Umbilical cord (tissue), 2 donors: Measurements from ENCODE around the gene MRAP2. TPM values are rescaled to one million over a fixed set of nuclear protein-coding genes. Genes with fewer than 3 reads are reported as not detected.
"Not testable (repeated sequence)": the region's sequence is repeated elsewhere in the genome, so short reads cannot be mapped to it uniquely, and the experiment has no call there.

Source experiments
- DNase-seq: peaks from one replicate; pipeline ENCODE4 v3.0.0-alpha.2; 2015; ENCODE audit warnings: low spot score
- total RNA-seq: library from RNA; depleted of rRNA; stranded (reverse); fragments of >200 nt; gene quantifications from one replicate; pipeline ENCODE4 v1.2.3, GENCODE V29; 2014; ENCODE audit warnings: low replicate concordance; ENCODE audit not compliant: insufficient read depth

Gene MRAP2
- total RNA-seq, 1 donor from 2014 or later = 4.1 TPM

DNA sequence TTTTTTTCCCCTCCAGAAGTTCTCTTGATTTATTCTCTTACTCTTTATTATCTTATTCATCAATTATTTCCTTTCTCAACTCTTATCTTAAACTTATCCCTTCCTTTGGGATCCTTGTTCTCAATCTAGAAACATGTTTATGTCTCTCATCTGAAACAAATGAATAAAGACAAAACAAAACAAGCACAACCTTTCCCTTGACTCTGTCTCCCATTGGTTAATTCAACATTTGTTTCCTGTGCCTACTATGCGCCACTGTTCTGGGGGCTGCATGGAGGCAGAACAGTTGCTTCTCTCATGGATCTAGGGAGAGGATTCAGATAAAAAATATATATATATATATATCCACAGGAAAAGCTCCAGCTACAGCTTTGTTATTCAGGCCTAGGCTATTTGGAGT, 5.2 kb upstream of the MRAP2 start:
- no peak for DNase-seq

DNA sequence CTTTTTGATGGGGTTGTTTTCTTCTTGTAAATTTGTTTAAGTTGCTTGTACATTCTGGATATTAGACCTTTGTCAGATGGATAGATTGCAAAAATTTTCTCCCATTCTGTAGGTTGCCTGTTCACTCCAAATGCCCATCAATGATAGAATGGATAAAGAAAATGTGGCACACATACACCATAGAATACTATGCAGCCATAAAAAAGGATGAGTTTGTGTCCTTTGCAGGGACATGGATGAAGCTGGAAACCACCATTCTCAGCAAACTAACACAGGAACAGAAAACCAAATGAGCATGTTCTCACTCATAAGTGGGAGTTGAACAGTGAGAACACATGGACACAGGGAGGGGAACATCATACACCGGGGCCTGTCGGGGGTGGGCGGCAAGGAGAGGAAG, 1.6 kb upstream of the MRAP2 start:
- DNase-seq = not testable (repeated sequence)

DNA sequence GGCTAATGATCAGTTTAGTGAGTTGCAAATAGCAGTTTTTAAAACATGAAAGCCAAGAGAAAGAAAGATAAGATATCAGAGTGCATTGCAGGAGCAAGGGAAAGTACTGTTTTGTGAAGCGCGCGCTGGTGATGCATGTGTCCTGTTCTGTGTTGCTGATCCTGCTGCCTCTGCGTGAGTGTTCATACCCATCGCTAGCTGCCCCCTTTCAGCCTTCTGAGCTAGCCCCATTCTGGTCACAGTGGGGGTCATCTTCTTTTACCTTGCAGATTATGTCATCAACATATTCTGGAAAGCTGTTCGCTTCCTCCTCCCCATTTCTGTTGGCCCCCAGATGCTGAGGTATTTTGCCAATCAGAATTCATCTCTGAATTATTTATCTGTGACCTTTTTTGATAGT, 1.9 kb downstream of the MRAP2 start:
- no peak for DNase-seq

DNA sequence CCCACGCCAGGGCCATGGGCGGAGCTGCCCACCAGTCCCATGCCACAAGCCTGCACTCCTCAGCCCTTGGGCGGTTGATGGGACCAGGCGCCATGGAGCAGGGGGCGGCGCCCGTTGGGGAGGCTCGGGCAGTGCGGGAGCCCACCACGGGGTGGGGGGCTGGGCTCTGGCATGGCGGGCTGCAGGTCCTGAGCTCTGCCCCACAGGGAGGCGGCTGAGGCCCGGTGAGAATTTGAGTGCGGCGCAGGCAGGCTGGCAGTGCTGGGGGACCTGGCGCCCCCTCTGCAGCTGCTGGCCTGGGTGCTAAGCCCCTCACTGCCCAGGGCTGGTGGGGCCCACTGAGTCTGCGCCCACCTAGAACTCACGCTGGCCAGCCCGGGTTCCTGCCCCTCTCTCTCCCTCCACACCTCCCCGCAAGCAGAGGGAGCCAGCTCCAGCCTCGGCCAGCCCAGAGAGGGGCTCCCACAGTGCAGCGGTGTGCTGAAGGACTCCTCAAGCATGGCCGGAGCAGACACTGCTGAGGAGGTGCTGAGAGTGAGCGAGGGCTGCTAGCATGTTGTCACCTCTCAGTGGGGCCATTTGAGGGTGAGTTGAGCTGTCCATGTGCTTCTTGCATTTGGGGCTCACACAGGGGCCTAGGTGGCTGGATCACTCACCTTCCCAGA, 4.0 kb downstream of the MRAP2 start:
- no peak for DNase-seq

DNA sequence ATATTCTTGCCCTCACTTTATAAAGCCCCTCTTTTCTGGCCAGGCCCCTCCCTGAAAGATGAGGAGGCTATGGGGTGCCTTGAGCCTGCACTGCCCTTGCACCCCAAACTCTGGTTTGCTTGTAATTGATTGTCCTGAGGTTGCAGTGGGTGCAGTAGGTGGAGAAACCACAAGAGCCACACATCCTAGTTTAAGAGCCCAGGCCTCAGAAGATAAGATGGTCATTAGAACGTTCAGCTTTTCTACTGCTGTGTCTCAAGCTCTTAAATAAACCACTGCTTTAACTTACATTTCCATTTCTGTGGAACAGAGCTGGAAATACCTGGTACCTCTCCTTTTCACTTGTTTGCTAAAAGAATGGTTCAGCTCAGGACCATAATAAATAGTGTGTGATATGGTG, 9.0 kb downstream of the MRAP2 start:
- DNase-seq = no peak

DNA sequence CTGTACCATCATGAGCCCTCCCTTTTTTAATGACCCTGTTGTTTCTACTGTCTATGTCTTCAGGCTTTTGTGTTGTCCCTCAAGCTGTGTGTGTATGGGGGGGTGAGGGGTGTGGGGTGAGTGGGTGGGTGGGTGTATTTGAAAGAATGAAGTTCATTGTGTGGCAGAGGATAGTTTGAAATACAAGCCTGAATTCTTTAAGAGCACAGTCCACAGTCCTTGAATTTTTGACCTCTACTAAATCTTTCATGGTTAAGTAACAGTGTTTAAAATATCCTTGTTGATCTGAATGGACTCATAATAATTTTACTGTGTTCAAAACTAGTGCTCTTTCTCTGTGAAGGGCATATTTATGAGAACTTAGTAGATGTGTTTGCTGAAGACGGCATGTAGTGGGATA, 10.0 kb downstream of the MRAP2 start:
- DNase-seq = no peak

DNA sequence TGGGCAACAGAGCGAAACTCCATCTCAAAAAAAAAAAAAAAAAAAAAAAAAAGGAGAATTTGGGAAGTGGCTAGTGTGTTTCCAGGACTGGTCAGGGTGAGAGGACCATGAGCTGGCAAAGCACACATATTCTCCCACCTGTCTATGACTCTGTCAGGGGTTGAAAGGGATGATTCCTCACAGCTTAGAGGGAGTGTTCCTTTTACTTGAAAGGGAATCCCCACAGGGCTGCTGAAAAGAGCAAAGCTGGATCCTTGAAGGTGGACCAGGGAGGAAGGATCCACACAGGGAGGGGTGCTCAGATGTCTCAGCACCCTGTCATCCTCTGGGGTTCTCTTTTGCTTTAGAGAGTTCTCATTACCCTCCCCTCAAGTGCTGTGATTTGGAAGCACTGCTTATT, 13.2 kb downstream of the MRAP2 start:
- no peak for DNase-seq

DNA sequence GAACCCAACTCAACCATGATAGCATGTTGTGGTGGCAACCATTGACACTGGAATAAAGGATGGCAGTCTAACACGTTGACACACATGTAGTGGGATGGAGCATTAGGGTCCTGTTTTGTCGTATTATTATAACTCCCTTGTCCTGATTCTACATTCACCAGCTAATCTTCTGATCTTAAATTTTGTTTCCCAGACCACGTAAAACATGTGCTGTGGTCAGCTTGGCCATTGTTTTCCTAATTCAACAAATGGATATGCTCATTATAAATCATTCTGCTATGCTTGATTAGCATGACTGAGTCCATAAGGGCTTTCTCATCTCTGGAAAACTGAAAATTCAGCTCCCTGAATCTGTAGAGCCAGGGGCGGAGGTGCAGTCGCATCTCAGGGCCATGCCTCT, 15.0 kb downstream of the MRAP2 start:
- DNase-seq = no peak

DNA sequence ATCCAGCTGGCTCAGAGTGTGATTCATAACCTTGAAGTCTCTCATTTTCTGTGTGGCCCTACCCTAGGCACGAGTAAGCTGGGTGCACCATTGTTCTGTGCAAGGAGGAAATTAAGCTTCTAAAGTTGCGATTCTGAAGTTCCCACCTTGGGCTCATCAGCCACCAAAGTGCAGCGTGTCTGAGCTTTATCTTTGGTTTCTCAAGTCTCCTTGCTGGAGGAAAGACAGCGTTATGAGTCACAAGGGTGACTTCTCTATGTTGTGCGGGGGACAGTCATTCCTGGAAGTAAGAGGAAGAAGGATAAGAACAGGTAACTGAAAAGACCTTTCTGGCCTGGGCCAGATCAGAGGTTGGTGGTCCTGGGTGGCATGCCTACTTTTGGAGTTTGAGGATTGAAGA, 16.8 kb downstream of the MRAP2 start:
- no peak for DNase-seq

DNA sequence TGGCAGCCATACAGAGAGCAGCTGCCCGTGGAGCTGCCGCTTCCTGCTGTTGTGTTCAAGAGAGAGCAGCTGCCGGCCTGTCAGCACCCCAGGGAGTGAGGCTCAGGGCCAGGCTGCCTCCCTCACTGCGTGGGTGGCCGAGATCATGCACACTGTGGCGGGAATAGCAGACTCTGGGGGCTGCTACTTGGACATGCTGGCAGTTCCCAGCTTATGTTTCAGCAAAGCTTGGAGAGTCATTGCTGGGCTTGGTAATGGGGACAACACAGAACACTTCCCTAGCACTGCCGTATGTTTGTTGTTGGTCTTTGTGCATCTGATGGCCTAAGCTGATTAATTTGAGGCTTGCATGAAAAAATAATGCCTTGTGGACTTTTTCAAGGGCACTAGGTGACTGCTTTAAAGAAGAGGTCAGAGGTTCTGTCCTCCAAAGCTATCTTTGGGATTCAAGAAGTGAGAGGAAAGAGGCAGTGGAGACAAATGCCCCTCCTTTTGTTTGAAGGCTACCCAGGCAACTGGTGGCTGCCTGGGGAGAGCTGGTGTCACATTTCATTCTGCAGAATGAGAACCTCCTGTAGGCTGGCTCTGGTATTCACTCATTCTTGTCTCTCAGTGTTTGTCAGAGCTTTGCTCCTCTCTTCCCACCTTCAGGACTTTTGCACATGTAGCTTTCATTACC, 18.8 kb downstream of the MRAP2 start:
- peak; percentile 49 for DNase-seq

DNA sequence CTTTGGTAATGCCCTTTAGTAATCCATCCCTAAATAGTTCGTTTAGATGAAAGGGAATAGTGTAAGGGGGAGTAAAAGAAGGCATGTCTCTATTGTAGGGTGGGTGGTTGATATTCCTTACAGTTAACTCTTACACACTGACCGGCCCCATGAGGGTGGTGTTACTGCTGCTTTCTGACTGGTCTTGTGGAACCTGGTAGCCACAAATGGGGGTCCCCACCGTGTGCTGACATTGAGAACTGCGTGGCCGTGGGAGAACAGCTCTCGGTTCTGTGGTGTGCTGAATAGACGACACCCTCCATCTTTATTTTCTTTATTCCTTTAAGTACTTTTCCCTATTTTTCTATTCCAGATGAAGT, 19.3 kb downstream of the MRAP2 start:
- no peak for DNase-seq

DNA sequence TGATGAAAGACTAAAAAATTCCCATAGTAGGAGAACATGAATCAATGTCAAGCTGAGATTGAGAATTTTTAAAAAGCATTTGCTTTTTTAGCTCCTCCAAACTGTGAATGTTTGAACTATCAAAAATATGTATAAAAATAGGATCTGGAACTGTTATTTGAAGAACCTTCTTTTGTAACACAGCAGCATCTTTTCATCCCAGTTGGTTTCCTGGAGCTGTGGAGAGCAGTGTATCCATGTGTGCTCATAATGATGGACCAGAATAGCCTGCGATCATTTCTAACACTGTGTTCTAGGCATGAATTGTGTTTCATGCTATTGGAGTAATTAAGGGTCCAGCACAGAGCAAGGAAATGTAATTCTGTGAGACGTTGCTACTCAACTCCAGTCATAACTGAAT, 22.1 kb downstream of the MRAP2 start:
- no peak for DNase-seq

DNA sequence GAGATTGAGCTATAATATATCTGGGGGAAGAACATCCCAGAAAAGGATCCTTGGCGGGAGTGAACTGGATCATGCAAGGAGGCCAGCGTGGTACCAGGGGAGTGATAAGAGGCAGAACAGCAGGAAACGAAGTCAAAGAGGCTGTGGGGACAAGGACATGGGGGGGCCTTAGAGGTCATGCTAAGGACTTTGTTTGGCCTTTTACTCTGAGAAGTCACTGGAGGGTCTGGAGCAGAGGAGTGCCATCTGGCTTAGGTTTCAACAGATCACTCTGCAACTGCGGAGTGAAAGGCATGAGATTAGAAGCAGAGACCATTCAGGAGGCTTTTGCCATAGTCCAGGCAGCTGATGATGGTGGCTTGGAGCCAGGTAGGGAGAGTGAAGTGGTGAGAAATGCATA, 24.3 kb downstream of the MRAP2 start:
- no peak for DNase-seq

DNA sequence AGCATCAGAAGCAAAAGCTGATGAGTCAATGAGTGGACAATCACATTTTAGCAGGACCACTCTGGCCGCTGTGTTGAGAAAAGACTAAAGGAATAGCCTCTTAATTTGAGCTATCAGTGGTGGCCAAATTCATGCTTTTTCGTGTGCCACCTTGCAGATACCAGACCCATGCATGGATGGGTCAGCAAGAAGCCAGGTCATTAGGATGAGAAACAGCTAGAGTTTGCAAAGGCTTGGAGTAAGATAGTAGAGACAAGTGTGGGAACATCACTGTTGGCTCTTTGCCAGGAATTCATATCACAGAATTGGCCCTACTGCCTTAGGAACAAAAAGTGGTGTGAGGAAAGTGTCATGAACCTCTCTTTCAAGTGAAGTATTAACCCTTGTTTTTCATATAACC, 25.5 kb downstream of the MRAP2 start:
- no peak for DNase-seq

DNA sequence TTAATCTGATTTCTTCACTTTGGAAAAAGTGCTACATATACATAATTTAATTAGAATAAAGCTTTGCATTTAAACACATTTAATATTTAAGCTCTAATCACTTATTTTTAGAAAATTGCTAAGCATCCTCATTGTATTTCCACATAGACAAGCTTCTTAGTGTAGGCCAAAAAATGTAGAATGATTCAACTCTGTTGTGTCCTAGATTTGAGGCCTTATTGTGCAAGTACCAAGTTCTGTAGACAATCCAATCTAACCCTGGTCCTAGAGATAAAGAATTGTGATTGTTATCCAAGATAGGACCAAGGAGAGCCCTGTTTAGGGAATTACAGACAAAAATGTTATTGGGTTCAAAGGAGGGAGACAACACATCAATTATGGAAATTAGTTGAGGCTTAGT, 27.6 kb downstream of the MRAP2 start:
- no peak for DNase-seq

DNA sequence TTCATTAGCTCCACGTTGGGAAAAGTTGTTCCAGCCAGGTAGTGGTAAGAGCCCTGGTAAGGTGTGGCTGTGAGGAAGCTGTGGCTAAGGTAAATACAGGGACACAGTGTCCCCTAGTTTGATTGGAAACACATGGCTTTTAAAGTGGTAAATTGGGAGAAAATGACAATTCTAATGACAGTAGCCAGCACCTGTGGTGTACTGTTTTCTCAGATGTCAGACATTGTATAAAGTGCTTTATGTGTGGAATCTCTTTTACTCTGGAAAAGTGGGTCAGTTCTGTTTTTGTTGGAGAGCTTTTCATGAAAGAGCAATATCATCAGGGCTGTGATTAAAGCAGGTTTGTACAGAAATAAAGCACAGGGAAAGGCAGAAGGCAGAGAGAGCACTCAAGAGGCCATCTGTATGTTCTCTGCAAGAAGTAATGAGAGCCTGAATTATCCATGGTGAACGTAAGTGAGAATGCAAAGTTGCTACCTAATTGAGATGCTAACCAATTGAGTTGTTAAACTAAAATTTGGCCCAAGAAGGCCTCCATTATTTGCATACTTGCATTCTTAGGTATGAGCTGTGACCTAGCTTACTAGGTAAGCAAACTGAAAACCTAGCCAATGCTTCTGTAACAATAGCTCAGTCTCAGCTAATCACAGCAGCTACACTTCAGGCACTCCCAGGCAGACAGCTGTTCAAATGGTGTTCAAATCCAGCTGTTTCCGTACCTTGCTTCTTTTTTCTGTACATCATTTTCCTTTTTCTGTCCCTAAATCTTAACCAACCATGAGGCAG, 28.2 kb downstream of the MRAP2 start:
- DNase-seq = no peak

DNA sequence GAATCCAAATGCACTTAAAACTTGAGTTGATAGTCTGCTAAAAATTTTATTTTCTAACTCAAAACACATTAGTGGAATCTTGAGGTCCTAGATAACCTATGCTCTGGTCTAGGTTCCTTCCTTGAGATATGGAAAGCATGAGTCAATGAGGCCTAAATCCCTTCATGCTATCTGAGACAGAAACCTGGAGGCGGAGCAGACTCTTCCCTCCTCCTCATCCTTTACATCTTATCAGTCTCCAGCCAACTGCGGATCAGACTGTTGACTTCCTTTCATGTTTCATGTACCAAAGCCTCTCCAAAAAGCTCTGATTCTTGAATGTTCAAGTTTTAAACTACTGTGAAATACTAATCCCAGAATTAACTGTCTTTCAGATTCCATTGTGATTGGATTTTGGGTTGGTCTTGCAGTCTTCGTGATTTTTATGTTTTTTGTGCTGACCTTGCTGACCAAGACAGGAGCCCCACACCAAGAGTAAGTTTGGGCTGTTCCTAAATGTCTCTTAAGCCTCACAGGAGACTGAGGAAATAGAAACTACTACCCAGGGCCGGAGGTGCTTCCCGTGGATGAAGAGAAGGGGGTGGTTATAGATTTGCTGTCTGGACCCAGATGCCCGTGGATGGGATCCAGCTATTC, 29.1 kb downstream of the MRAP2 start:
- peak; percentile 77 for DNase-seq

DNA sequence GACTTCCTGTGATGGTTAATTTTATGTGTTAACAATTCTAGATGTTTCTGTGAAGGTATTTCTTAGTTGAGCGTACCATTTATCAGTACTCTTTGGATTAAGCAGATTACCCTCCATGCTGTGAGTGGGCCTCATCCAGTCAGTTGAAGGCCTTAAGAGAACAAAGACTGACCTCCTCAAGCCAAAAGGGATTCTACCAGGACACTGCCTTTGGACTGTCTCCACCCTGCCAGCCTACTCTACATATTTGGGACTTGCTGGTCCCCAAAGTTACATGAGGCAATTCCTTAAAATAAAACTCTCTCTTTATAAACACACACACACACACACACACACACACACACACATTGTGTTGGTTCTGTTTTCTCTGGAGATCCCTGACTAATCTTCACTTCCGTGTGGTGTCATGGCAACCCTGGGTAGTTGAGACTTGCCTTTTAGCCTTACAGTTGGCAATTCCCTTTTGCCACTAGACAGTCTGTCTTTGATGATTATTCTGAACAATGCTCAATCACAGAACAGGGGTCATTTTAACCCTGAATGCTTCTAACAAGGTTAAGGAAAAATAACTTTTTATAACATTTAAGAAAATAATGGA, 32.2 kb downstream of the MRAP2 start:
- peak; percentile 51 for DNase-seq

DNA sequence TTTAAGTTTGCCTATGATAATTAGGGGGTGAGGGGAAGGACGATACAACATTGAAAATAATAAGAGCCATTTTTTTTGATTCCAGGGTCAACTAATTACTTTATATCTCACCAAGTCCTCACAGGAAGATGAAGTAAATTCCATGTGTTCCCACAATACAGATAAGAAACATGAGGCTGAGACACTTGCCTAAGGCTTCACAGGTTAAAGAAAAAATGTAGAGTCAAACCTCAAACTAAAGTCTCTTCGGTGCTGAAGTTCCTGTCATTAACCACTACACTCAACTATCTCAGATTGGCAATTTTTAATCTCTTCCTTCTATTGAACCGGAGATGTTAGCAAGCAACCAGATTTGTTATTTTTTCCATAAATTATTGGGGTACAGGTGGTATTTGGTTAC, 33.0 kb downstream of the MRAP2 start:
- DNase-seq = no peak

DNA sequence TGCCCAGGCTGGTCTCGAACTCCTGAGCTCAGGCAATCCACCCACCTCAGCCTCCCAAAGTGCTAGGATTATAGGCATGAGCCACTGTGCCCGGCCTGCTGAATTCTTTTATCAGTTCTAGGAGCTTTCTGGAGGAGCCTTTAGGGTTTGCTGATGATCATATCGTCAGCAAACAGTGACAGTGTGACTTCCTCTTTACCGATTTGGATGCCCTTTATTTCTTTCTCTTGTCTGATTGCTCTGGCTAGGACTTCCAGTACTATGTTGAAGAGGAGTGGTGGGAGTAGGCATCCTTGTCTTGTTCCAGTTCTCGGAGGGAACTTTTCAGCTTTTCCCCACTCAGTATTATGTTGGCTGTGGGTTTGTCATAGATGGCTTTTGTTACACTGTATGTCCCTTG, 35.3 kb downstream of the MRAP2 start:
- not testable (repeated sequence) for DNase-seq

DNA sequence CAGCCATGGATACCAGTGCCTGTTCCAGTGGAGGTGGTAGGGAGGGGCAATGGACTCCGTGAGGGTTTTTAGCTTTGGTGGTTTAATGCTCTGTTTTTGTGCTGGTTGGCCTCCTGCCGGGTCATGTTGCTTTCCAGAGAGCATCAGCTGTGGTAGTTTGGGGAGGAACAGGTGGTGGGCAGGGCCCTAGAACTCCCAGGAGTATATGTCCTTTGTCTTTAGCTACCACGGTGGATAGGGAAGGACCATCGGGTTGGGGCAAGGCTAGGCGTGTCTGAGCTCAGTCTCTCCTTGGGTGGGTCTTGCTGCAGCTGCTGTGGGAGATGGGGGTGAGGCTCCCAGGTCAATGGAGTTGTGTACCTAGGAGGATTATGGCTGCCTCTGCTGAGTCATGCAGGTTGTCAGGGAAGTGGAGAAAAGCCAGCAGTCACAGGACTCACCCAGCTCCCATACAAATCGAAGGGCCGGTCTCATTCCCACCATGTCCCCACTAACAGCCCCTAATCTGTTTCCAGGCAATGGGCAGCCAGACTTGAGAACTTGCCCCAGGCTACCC, 38.9 kb downstream of the MRAP2 start:
- DNase-seq = no peak
